Mesenchymal stem cell (in vitro differentiated cells and primary cell): ENCODE measurements around the gene GOLGA1.

Experiments used
- DNase-seq: peaks from one replicate; pipeline ENCODE4 v3.0.0-alpha.2; 2013
- H2AFZ ChIP-seq: one replicate; pipeline ENCODE4 v1.6.1; 2013; ENCODE audit warnings: low read depth, mild to moderate bottlenecking, control low read depth, inconsistent platforms, low read length, moderate library complexity
- H2AK5ac ChIP-seq: 2 replicates; pipeline ENCODE4 v1.6.1; 2013; ENCODE audit warnings: low read length, moderate library complexity, mild to moderate bottlenecking, inconsistent platforms; ENCODE audit not compliant: severe bottlenecking
- H2BK120ac ChIP-seq: one replicate; pipeline ENCODE4 v1.6.1; 2013; ENCODE audit warnings: low read depth, mild to moderate bottlenecking, inconsistent platforms, low read length, moderate library complexity
- H2BK12ac ChIP-seq, 2 experiments: one replicate each; pipeline ENCODE4 v1.6.1; 2013; ENCODE audit warnings: inconsistent platforms in 2 of 2, low read length in 2 of 2, mild to moderate bottlenecking in 2 of 2, moderate library complexity in 2 of 2, control low read depth in 1 of 2
- H2BK15ac ChIP-seq: one replicate; pipeline ENCODE4 v1.6.1; 2013; ENCODE audit warnings: mild to moderate bottlenecking, low read depth, inconsistent platforms; ENCODE audit not compliant: poor library complexity, severe bottlenecking
- H2BK5ac ChIP-seq: 2 replicates; pipeline ENCODE4 v1.6.1; 2013; ENCODE audit warnings: low read depth, mild to moderate bottlenecking, low read length, control low read depth, inconsistent platforms; ENCODE audit not compliant: poor library complexity, severe bottlenecking
- H3K14ac ChIP-seq, 2 experiments: one replicate each; pipeline ENCODE4 v1.6.1; 2013; ENCODE audit warnings: inconsistent platforms in 2 of 2, low read length in 2 of 2, control low read depth in 1 of 2, mild to moderate bottlenecking in 1 of 2, moderate library complexity in 1 of 2
- H3K18ac ChIP-seq, 2 experiments: one replicate each; pipeline ENCODE4 v1.6.1; 2013; ENCODE audit warnings: inconsistent platforms in 2 of 2, low read length in 2 of 2, control low read depth in 1 of 2, low read depth in 1 of 2, mild to moderate bottlenecking in 1 of 2
- H3K23ac ChIP-seq, 2 experiments: one replicate each; pipeline ENCODE4 v1.6.1; 2013; ENCODE audit warnings: inconsistent platforms in 2 of 2, low read length in 2 of 2, mild to moderate bottlenecking in 2 of 2, moderate library complexity in 2 of 2, control low read depth in 1 of 2
- H3K27ac ChIP-seq: 2 replicates; pipeline ENCODE4 v1.5.1; 2013; ENCODE audit warnings: mild to moderate bottlenecking, moderate library complexity, low read length, control low read depth, inconsistent platforms; ENCODE audit not compliant: poor library complexity, severe bottlenecking
- H3K27me3 ChIP-seq, 2 experiments: 2 replicates each; pipeline versions ENCODE4 v1.6.1 to v1.7.0; 2013; ENCODE audit warnings: low read length in 2 of 2, mild to moderate bottlenecking in 2 of 2, moderate library complexity in 2 of 2, control low read depth in 1 of 2, inconsistent platforms in 1 of 2; ENCODE audit not compliant: control insufficient read depth in 1 of 2, insufficient read depth in 1 of 2
- H3K36me3 ChIP-seq, 2 experiments: 2 replicates each; pipeline versions ENCODE4 v1.6.1 to v1.7.0; 2013; ENCODE audit warnings: low read length in 2 of 2, control low read depth in 1 of 2, inconsistent platforms in 1 of 2, low read depth in 1 of 2, mild to moderate bottlenecking in 1 of 2; ENCODE audit not compliant: insufficient read depth in 2 of 2, control insufficient read depth in 1 of 2
- H3K4ac ChIP-seq, 2 experiments: one replicate each; pipeline ENCODE4 v1.6.1; 2013; ENCODE audit warnings: inconsistent platforms in 2 of 2, low read length in 2 of 2, mild to moderate bottlenecking in 2 of 2, moderate library complexity in 2 of 2, control low read depth in 1 of 2, low read depth in 1 of 2
- H3K4me1 ChIP-seq: 2 replicates; pipeline ENCODE4 v1.6.1; 2013; ENCODE audit warnings: low read depth, low read length, control low read depth; ENCODE audit not compliant: control insufficient read depth, insufficient read depth
- H3K4me2 ChIP-seq: 2 replicates; pipeline ENCODE4 v1.6.1; 2013; ENCODE audit warnings: low read length, mild to moderate bottlenecking, inconsistent platforms; ENCODE audit not compliant: poor library complexity, severe bottlenecking
- H3K4me3 ChIP-seq, 2 experiments: 2 replicates each; pipeline versions ENCODE4 v1.5.1 to v1.7.0; 2013; ENCODE audit warnings: low read length in 2 of 2, mild to moderate bottlenecking in 2 of 2, control low read depth in 1 of 2, low read depth in 1 of 2; ENCODE audit not compliant: insufficient read depth in 1 of 2
- H3K79me1 ChIP-seq: replicated peaks from 2 replicates; pipeline ENCODE4 v1.6.1; 2013; ENCODE audit warnings: mild to moderate bottlenecking, control low read depth, low read length, inconsistent platforms; ENCODE audit not compliant: poor library complexity, severe bottlenecking
- H3K9ac ChIP-seq: 2 replicates; pipeline ENCODE4 v1.7.0; 2013; ENCODE audit warnings: mild to moderate bottlenecking, low read length, moderate library complexity
- H3K9me3 ChIP-seq: 2 replicates; pipeline ENCODE4 v1.7.0; 2013; ENCODE audit warnings: mild to moderate bottlenecking, low read length; ENCODE audit not compliant: control insufficient read depth
- H4K8ac ChIP-seq: one replicate; pipeline ENCODE4 v1.6.1; 2013; ENCODE audit warnings: inconsistent platforms, mild to moderate bottlenecking, low read length, moderate library complexity
- H4K91ac ChIP-seq: one replicate; pipeline ENCODE4 v1.6.1; 2013; ENCODE audit warnings: mild to moderate bottlenecking, low read length, inconsistent platforms
- WGBS: methylation state at CpG from one replicate; pipeline ENCODE4 v1.1.7; 2013; ENCODE audit warnings: mixed read lengths; 5-methylcytosine and 5-hydroxymethylcytosine counted together

The GOLGA1 gene

DNA sequence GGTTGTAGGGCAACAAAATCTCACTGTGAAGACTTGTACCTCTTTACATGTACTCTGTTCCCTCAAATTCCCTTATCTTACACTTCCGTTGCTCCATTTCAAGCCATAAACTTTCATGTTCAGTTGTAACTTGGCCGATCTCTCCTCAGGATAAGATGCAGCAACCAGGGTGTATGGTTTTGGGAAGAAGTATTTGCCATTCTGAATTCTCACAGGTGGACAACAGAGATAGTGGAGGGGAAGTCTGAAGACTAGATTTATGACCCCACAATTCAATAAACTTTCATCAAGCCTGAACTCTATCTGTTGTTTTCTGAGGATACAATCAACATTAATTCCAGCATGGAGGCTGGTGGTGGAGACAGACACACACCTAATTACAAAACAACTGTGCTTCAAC, 27.5 kb downstream of the GOLGA1 start:
- H3K23ac ChIP-seq: no peak overlapping the region
- H2BK15ac ChIP-seq: no peak overlapping the region
- H3K36me3 ChIP-seq: peaks cover 17 to 62% of the 10 kb centered on the region in 2 experiments
- no peak overlapping the region for H3K9ac ChIP-seq
- no peak overlapping the region for H2AK5ac ChIP-seq
- H2BK5ac ChIP-seq: no peak overlapping the region
- no peak overlapping the region for H3K14ac ChIP-seq
- no peak for DNase-seq
- no peak overlapping the region for H2AFZ ChIP-seq
- no CpG with 5 or more reads among the region's 2 CpGs for whole genome bisulfite sequencing
- no peak overlapping the region for H4K91ac ChIP-seq
- H3K27ac ChIP-seq: no peak overlapping the region
- no peaks in the 10 kb centered on the region for H3K27me3 ChIP-seq
- no peaks in the 10 kb centered on the region for H3K4me1 ChIP-seq
- no peaks in the 10 kb centered on the region for H3K79me1 ChIP-seq
- no peak overlapping the region for H2BK12ac ChIP-seq
- no peaks in the 10 kb centered on the region for H3K9me3 ChIP-seq
- H3K4me2 ChIP-seq: no peak overlapping the region
- H2BK120ac ChIP-seq: no peak overlapping the region
- H3K18ac ChIP-seq: no peak overlapping the region
- no peak overlapping the region for H4K8ac ChIP-seq
- H3K4me3 ChIP-seq: no peak overlapping the region
- H3K4ac ChIP-seq: no peak overlapping the region

DNA sequence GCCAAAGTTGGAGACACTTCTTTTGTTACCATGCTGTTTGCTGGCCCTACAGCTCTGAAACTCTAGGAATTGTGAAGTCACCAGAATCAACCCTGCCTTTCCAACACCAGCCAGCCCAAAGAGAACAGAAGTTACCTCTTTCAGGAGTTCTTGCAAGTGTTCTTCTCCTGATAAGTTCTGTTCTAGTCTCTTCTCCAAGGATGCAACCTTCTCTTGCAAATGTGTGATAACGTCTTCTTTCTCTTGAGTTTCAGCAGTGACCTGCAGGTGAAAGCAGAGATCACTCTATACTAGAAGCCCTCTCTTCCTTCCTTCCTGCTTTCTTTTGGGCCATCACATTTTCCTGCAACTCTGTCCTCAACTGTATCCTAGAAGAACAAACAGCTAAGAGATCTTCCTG, 29.1 kb downstream of the GOLGA1 start:
- Histone ChIP-seq H3K4me2 (no peak overlapping the region), H3K27ac (no peak overlapping the region), H3K14ac (no peak overlapping the region), H3K4me1 (no peaks in the 10 kb centered on the region), H3K18ac (no peak overlapping the region), H4K91ac (no peak overlapping the region), H3K4me3 (no peak overlapping the region), H3K36me3 (peaks cover 17 to 70% of the 10 kb centered on the region in 2 experiments), H3K9ac (no peak overlapping the region), H2AFZ (no peak overlapping the region), H3K27me3 (no peaks in the 10 kb centered on the region), H2BK15ac (no peak overlapping the region), H2BK120ac (no peak overlapping the region), H2AK5ac (no peak overlapping the region), H3K23ac (no peak overlapping the region), H4K8ac (no peak overlapping the region), H3K4ac (no peak overlapping the region), H2BK12ac (no peak overlapping the region), H2BK5ac (no peak overlapping the region), H3K79me1 (no peaks in the 10 kb centered on the region), H3K9me3 (no peaks in the 10 kb centered on the region)
- 100% methylated on average over 1 of the region's 1 CpG for WGBS
- no peak for DNase-seq

DNA sequence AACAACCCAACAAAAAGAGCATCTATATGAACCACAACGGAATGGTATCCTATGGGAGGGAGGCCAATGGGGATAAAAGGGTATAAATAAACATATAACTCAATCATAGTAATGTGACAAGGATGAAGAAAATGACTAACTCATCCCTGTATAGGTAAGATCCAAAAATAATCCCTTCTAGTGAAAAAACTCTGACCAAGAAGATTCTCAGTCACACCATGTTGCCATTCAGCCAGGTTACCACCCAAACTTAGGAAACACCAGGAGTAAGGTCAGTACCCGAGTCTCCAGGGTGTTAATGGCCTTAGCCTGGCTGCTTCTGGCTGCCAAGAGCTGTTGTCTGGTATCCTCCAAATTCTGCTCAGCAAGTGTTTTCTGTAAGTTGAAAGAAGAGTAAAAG, 32.8 kb downstream of the GOLGA1 start:
- Histone ChIP-seq H2AK5ac (no peak overlapping the region), H2BK12ac (no peak overlapping the region), H4K91ac (no peak overlapping the region), H3K36me3 (peaks cover 17 to 55% of the 10 kb centered on the region in 2 experiments), H3K27me3 (no peaks in the 10 kb centered on the region), H3K4me2 (no peak overlapping the region), H2BK120ac (no peak overlapping the region), H3K79me1 (no peaks in the 10 kb centered on the region), H3K14ac (no peak overlapping the region), H3K9me3 (no peaks in the 10 kb centered on the region), H3K4ac (no peak overlapping the region), H3K9ac (no peak overlapping the region), H2BK15ac (no peak overlapping the region), H3K4me1 (no peaks in the 10 kb centered on the region), H2AFZ (no peak overlapping the region), H3K18ac (no peak overlapping the region), H3K4me3 (no peak overlapping the region), H2BK5ac (no peak overlapping the region), H4K8ac (no peak overlapping the region), H3K23ac (no peak overlapping the region), H3K27ac (no peak overlapping the region)
- WGBS: no CpG with 5 or more reads among the region's 2 CpGs
- no peak for DNase-seq

GRCh38 chr9:124906966-124907365, 33.9 kb downstream of the GOLGA1 start:
- Histone ChIP-seq H3K27ac (no peak overlapping the region), H3K18ac (no peak overlapping the region), H2BK120ac (no peak overlapping the region), H2BK12ac (no peak overlapping the region), H3K9me3 (no peaks in the 10 kb centered on the region), H4K8ac (no peak overlapping the region), H3K4me1 (no peaks in the 10 kb centered on the region), H2BK5ac (no peak overlapping the region), H3K4me3 (no peak overlapping the region), H3K4me2 (no peak overlapping the region), H3K23ac (no peak overlapping the region), H3K36me3 (peaks cover 14 to 51% of the 10 kb centered on the region in 2 experiments), H2BK15ac (no peak overlapping the region), H3K9ac (no peak overlapping the region), H2AFZ (no peak overlapping the region), H3K4ac (no peak overlapping the region), H3K27me3 (no peaks in the 10 kb centered on the region), H2AK5ac (no peak overlapping the region), H3K79me1 (no peaks in the 10 kb centered on the region), H4K91ac (no peak overlapping the region), H3K14ac (no peak overlapping the region)
- DNase-seq: no peak
- no CpG with 5 or more reads among the region's 1 CpG for WGBS
